NCI-H2029 treated with DMSO at 0.1 percent for 48 hours (cell line): ENCODE measurements around the gene CHEK2.
"Not testable (repeated sequence)": the region's sequence is repeated elsewhere in the genome, so short reads cannot be mapped to it uniquely, and the experiment has no call there.

Experiments
- DNase-seq: peaks from one replicate; lab custom pipeline; 2025; lab: John Stamatoyannopoulos, UW

The CHEK2 gene

GRCh38 chr22:28741785-28742561, at the start of gene CHEK2, which contains the start of gene HSCB:
Gene CHEK2 (minus strand): TSS chr22:28741820. CDS start chr22:28734721, 7,099 bp downstream.
Gene HSCB (plus strand): TSS chr22:28742039. CDS start chr22:28742096, 57 bp downstream.
- peak; percentile 77 for DNase-seq

- no peak for DNase-seq
These were observed 49.5 kb upstream of the CHEK2 start for GRCh38 chr22:28791124-28791523.

- no peak for DNase-seq
These were observed 47.0 kb upstream of the CHEK2 start for GRCh38 chr22:28788601-28789000.

GRCh38 chr22:28783786-28784671, 42.4 kb upstream of the CHEK2 start:
- DNase-seq, result no peak

- DNase-seq, result no peak
These were observed 38.7 kb upstream of the CHEK2 start for GRCh38 chr22:28780296-28780695.

GRCh38 chr22:28779833-28780232, 38.2 kb upstream of the CHEK2 start:
- no peak for DNase-seq

- DNase-seq, result no peak
These were observed 32.8 kb upstream of the CHEK2 start for GRCh38 chr22:28774378-28774777.

- no peak for DNase-seq
These were observed 31.8 kb upstream of the CHEK2 start for GRCh38 chr22:28773461-28773867.

- DNase-seq, result peak; percentile 47
These were observed 31.2 kb upstream of the CHEK2 start, which contains the start of gene CCDC117 for GRCh38 chr22:28772633-28773460. Gene CCDC117 (plus strand): TSS chr22:28772695. CDS start chr22:28772850, 155 bp downstream.

GRCh38 chr22:28771195-28771791, 29.7 kb upstream of the CHEK2 start:
- DNase-seq, result peak; percentile 77

GRCh38 chr22:28769394-28770085, 27.9 kb upstream of the CHEK2 start:
- no peak for DNase-seq

- no peak for DNase-seq
These were observed 27.2 kb upstream of the CHEK2 start for GRCh38 chr22:28768701-28769393.

GRCh38 chr22:28766628-28767027, 25.0 kb upstream of the CHEK2 start:
- no peak for DNase-seq

- DNase-seq, result not testable (repeated sequence)
These were observed 20.4 kb upstream of the CHEK2 start for GRCh38 chr22:28762000-28762399.

- DNase-seq, result no peak
These were observed 19.8 kb upstream of the CHEK2 start for GRCh38 chr22:28761449-28761755.

GRCh38 chr22:28759861-28760560, 18.4 kb upstream of the CHEK2 start:
- DNase-seq, result peak; percentile 28

GRCh38 chr22:28754512-28754911, 12.9 kb upstream of the CHEK2 start:
- not testable (repeated sequence) for DNase-seq

- DNase-seq, result peak; percentile 81
These were observed 8.9 kb upstream of the CHEK2 start for GRCh38 chr22:28750471-28750881.

- no peak for DNase-seq
These were observed 2.2 kb upstream of the CHEK2 start for GRCh38 chr22:28743852-28744251.

GRCh38 chr22:28742562-28742962, 942 bp upstream of the CHEK2 start:
- no peak for DNase-seq
